ENCODE results near the gene HESX1.

Gene HESX1

DNA sequence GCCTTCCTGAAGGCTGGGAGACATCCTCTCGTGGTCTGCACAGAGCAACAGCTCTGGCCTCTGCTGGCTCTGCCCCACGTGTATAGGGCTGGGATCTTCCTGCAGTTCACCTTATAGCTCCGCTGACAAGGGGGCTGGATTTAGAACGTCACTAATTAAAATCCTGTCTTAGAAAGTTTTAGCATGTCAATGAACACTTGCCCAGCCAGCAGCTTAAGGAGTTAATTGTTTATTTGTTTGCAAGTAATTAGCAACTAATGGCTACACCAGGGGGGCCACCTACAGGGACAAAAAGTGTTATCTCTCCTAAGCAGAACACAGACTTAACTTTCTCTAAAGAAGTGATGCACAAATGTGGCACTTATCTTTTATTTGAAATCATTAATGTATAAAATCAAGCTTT, at the start of gene HESX1:
HESX1 (minus strand) TSS at position 84 of the 403 bp plus-strand sequence; CDS start at position 24, 60 bp downstream.
- no peak within 1 kb of the TSS for H3K4me3 ChIP-seq (ENCODE audit: low read length)

DNA sequence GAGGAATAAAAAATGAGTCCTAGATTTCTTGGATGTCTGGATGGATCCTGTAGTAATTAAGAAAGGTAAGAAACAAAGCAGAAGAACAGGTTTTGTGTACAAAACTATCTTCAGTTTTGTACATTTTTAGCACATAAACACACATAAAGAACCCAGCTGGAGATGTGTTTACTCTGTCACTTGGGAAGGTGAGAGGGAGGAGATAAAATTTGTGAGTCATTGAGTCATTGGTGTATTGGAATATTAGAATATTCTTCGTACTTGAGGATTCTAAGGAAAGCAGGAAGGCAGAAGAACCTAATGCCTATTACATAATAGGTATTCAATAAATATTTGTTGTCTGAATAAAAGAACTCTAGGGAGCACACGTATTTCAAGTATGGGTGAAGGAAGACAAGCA, 45.2 kb upstream of the HESX1 start:
- H3K27me3 ChIP-seq (replicated peaks; ENCODE audit: insufficient read depth, low read length), result no peaks in the 10 kb centered on the region
- no peak for DNase-seq
- no peak overlapping the region for H3K4me2 ChIP-seq (ENCODE audit: low read depth, low read length)
- no peak overlapping the region for H3K4me3 ChIP-seq (ENCODE audit: low read length)
- H3K79me2 ChIP-seq (ENCODE audit: low read length), result 0 out of 2 replicates have a peak, but pooled peaks cover 6% of the 10 kb centered on the region
- H3K9me3 ChIP-seq (replicated peaks; ENCODE audit: insufficient read depth, low read length), result no peaks in the 10 kb centered on the region; the same call in 1 of the 2 replicates
- peaks cover 18% of the 10 kb centered on the region; the same call in 1 of the 2 replicates for H3K36me3 ChIP-seq (replicated peaks; ENCODE audit: insufficient read depth, low read length)
- TF ChIP-seq EZH2phosphoT487 (IDR thresholded peaks at IDR 0.05; ENCODE audit: low read length) (no peak), EZH2 (optimal IDR thresholded peaks at IDR 0.05; ENCODE audit: low read depth, low read length) (no peak)
- TF ChIP-seq, protein P1, sequence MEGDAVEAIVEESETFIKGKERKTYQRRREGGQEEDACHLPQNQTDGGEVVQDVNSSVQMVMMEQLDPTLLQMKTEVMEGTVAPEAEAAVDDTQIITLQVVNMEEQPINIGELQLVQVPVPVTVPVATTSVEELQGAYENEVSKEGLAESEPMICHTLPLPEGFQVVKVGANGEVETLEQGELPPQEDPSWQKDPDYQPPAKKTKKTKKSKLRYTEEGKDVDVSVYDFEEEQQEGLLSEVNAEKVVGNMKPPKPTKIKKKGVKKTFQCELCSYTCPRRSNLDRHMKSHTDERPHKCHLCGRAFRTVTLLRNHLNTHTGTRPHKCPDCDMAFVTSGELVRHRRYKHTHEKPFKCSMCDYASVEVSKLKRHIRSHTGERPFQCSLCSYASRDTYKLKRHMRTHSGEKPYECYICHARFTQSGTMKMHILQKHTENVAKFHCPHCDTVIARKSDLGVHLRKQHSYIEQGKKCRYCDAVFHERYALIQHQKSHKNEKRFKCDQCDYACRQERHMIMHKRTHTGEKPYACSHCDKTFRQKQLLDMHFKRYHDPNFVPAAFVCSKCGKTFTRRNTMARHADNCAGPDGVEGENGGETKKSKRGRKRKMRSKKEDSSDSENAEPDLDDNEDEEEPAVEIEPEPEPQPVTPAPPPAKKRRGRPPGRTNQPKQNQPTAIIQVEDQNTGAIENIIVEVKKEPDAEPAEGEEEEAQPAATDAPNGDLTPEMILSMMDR (IDR thresholded peaks at IDR 0.05; ENCODE audit: low read length), result no peak
- no peaks in the 10 kb centered on the region for H3K9me2 ChIP-seq (replicated peaks; ENCODE audit: insufficient read depth, low read length)
- no peaks in the 10 kb centered on the region for H4K20me1 ChIP-seq (ENCODE audit: insufficient read depth, low read length)
- no peaks in the 10 kb centered on the region for H3F3A ChIP-seq (ENCODE audit: insufficient read depth, low read length)
- H2AFZ ChIP-seq (ENCODE audit: low read length), result no peak overlapping the region
- no peak overlapping the region for H3K27ac ChIP-seq (ENCODE audit: low read length)
- no peaks in the 10 kb centered on the region for H3K4me1 ChIP-seq (ENCODE audit: low read length)
- no peak overlapping the region for H3K9ac ChIP-seq (ENCODE audit: low read length)

More for the DNA sequence above, at the start of gene HESX1:
- no peaks in the 10 kb centered on the region for H3K36me3 ChIP-seq (replicated peaks; ENCODE audit: insufficient read depth, low read length)
- H3K4me1 ChIP-seq (ENCODE audit: low read length), result no peaks in the 10 kb centered on the region
- H3F3A ChIP-seq (ENCODE audit: insufficient read depth, low read length), result no peaks in the 10 kb centered on the region
- no peak within 1 kb of the TSS for H3K4me2 ChIP-seq (ENCODE audit: low read depth, low read length)
- no peak within 1 kb of the TSS for H3K9ac ChIP-seq (ENCODE audit: low read length)
- no peaks in the 10 kb centered on the region for H3K27me3 ChIP-seq (replicated peaks; ENCODE audit: insufficient read depth, low read length)
- H3K79me2 ChIP-seq (ENCODE audit: low read length), result no peaks in the 10 kb centered on the region
- H3K9me2 ChIP-seq (replicated peaks; ENCODE audit: insufficient read depth, low read length), result no peaks in the 10 kb centered on the region
- H2AFZ ChIP-seq (ENCODE audit: low read length), result no peak within 1 kb of the TSS
- no peak within 1 kb of the TSS for H3K27ac ChIP-seq (ENCODE audit: low read length)
- TF ChIP-seq EZH2 (optimal IDR thresholded peaks at IDR 0.05; ENCODE audit: low read depth, low read length) (no peak), EZH2phosphoT487 (IDR thresholded peaks at IDR 0.05; ENCODE audit: low read length) (no peak)
- TF ChIP-seq, protein P1 (IDR thresholded peaks at IDR 0.05; ENCODE audit: low read length), result no peak
- H4K20me1 ChIP-seq (ENCODE audit: insufficient read depth, low read length), result no peaks in the 10 kb centered on the region
- H3K9me3 ChIP-seq (replicated peaks; ENCODE audit: insufficient read depth, low read length), result no peaks in the 10 kb centered on the region
- DNase-seq, result no peak

DNA sequence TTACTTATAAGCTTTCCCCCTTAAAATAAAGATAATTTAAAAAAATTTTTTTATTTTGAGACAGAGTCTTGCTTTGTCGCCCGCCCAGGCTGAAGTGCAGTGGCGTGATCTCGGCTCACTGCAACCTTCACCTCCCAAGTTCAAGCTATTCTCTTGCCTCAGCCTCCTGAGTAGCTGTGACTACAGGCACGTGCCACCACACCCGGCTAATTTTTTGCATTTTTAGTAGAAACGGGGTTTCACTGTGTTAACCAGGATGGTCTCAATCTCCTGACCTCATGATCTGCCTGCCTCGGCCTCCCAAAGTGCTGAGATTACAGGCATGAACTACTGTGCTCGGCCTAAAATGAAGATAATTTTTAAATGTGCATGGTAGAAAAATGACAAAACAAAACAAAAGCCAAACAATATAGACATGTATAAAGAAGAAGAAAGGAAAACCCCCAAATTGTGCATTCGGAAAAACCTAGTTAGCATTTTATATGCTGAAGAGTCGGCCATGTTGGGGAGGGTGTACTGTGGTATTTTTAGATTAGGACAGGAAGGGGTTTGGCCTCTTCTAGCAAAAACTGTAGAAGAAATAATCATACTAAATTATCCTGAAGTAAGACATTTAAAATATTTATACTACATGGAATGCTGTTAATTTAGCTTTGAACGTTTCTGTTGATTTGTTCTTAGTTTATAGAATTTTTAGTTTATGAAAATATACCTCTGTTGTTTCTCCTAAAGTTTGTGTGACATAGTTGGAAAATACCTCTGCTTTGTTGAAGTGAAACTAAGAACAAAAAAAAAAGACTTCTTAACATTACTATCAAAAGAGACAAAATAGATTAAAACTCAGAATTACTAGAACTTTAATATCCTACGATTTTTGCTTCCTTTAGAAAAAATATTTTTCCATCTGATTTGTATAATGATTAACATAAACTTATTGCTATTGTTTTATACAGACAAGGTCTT, 35.1 kb upstream of the HESX1 start:
- H3K9me2 ChIP-seq (replicated peaks; ENCODE audit: insufficient read depth, low read length), result no peaks in the 10 kb centered on the region
- H3K4me1 ChIP-seq (ENCODE audit: low read length), result peaks cover 5% of the 10 kb centered on the region; the same call in 1 of the 2 replicates
- no peak overlapping the region for H3K9ac ChIP-seq (ENCODE audit: low read length)
- no peak overlapping the region for H3K4me2 ChIP-seq (ENCODE audit: low read depth, low read length)
- H3K79me2 ChIP-seq (ENCODE audit: low read length), result peaks cover 65% of the 10 kb centered on the region
- H3K27me3 ChIP-seq (replicated peaks; ENCODE audit: insufficient read depth, low read length), result no peaks in the 10 kb centered on the region
- H2AFZ ChIP-seq (ENCODE audit: low read length), result no peak overlapping the region
- H3F3A ChIP-seq (ENCODE audit: insufficient read depth, low read length), result no peaks in the 10 kb centered on the region
- H3K36me3 ChIP-seq (replicated peaks; ENCODE audit: insufficient read depth, low read length), result peaks cover 8% of the 10 kb centered on the region; the same call in 1 of the 2 replicates
- H4K20me1 ChIP-seq (ENCODE audit: insufficient read depth, low read length), result no peaks in the 10 kb centered on the region
- no peak for DNase-seq
- no peaks in the 10 kb centered on the region for H3K9me3 ChIP-seq (replicated peaks; ENCODE audit: insufficient read depth, low read length)
- TF ChIP-seq EZH2phosphoT487 (IDR thresholded peaks at IDR 0.05; ENCODE audit: low read length), result no peak
- TF ChIP-seq EZH2 (optimal IDR thresholded peaks at IDR 0.05; ENCODE audit: low read depth, low read length), result no peak
- TF ChIP-seq, protein P1 (IDR thresholded peaks at IDR 0.05; ENCODE audit: low read length), result no peak
- H3K4me3 ChIP-seq (ENCODE audit: low read length), result no peak overlapping the region
- no peak overlapping the region for H3K27ac ChIP-seq (ENCODE audit: low read length)

Data from MM.1S (cell line).